OCI-LY7 (cell line): ENCODE data around the gene SALL4.
"Not testable (repeated sequence)": the region's sequence is repeated elsewhere in the genome, so short reads cannot be mapped to it uniquely, and the experiment has no call there.

Source experiments
- CTCF ChIP-seq: fragments of 200-600 bp; sonication (generic); conservative IDR thresholded peaks from 2 replicates; pipeline ENCODE4 v1.5.1; 2014; ENCODE audit warnings: mild to moderate bottlenecking, antibody characterized with exemption, low read length, moderate library complexity, mixed read lengths
- EZH2phosphoT487 ChIP-seq: fragments of 200-600 bp; sonication (generic); IDR thresholded peaks from 2 replicates; pipeline ENCODE4 v1.6.1; 2018; ENCODE audit warnings: low read depth, borderline replicate concordance, mild to moderate bottlenecking, mixed run types, antibody characterized with exemption, low read length, moderate library complexity, mixed read lengths

GRCh38 chr20:51738261-51738660 is 64.1 kb downstream of the SALL4 start:
- not testable (repeated sequence) for TF ChIP-seq CTCF, EZH2phosphoT487
